Fibroblast of upper back skin (primary cell): ENCODE data around the gene ZNF428.
"Not testable (repeated sequence)": the region's sequence is repeated elsewhere in the genome, so short reads cannot be mapped to it uniquely, and the experiment has no call there.

Experiments
- DNase-seq: peaks from one replicate; pipeline ENCODE4 v3.0.0-alpha.2; 2013

The ZNF428 gene

DNA sequence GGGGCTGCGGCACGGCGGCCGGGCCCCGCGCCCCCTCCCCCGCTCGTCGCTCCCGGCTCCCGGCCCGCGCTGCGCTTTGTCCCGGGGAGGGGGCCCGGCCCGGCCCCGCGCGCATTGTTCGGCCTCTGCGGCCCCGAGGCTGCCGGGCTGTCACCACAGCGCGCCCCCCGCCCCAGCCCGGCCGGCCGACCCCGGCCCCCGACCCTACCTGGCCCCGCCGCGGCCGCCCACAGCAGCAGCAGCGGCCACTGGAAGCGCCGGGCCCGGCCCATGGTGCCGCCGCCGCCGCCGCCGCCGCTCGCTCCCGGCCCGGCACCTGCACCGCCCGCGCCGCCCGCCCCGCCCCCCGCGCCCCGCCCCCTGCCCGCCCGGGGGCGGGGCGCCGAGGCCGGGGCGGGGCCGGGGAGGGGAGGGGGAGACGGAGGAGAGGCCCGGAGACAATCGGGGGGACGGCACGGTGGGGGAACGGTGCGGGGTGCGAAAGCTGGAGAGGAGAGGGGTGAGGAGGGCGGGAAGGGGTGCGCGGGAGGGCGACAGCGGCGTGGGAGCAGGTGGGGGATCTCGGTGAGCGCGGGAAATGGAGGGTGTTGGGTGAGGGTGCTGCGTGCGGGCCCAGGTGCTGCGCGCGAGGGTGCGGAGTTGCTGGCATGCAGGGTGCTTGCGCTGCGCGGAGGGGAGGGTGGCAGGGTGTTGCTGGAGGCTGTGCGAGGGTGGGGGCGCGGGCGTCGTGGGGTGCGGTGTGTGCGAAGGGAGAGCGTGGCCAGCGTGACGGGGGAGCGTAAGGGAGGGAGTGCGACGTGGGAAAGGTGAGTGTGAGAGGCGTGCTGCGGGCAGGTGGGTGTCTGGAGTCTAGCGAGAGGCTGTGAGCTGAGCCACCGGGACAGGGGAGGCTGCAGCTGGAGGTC, 20.3 kb upstream of the ZNF428 start, which contains the start of gene CADM4:
Gene CADM4 (minus strand): TSS at position 332 of the 905 bp plus-strand sequence. CDS start 60 bp downstream, at position 272.
- DNase-seq, result no peak

DNA sequence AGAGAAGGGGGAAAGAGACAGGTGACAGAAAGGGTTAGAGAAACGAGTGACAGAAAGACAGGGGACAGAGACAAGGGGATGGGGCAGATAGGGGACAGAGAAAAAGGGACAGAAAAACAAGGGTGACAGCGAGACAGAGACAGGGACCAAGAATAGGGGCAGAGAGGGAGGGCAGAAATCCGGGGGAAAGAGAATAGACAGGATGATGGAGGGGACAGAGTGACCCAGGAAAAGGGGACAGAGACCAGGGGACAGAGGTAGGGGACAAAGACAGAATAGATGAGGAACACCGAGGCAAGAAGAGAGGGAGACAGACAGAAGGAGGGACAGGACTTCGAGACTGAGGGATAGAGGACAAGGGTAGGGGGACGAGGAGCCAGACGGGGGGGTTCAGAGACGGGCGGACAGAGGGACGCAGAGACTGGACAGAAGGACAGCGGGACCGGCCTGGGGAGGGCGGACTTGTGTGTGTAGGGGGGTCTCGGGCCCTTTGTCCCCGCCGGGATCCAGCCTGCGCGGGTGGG, 19.6 kb upstream of the ZNF428 start:
- no peak for DNase-seq

DNA sequence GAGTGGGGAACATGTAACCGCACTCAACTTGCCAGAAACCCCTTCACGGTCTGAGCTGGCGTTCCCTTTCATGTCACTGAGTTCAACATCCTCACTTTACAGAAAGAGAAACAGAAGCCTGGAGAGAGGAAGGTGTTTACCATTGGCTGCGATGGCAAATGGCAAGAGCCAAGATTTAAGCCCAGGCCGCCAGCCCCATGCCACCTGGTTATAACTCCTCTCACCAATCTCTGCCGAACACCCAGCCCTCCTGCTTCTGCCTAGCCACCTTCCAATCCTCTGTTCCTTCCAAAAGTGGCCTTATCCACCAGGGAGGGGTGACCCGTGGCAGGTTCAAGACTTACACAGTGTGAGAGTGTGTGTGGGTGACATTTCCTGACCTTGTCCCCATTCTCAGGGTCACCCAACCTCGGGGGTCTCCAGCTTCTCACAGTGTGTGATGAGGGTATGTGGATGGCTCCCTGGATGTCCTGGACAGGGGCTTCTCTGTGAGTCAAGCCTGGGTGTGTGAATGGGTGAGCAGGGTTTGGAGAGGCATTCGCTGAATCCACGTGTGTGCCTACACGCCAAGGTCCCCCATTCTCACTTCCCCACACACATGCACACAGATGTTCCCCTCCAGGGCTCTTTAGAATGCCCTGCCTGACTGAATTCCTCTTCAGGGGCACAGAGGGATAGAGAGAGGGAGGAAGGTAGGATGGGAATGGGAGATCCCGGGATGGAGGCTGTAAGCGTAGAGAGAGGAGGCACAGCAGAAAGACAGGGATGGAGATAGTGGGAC, 19.0 kb upstream of the ZNF428 start:
- no peak for DNase-seq

DNA sequence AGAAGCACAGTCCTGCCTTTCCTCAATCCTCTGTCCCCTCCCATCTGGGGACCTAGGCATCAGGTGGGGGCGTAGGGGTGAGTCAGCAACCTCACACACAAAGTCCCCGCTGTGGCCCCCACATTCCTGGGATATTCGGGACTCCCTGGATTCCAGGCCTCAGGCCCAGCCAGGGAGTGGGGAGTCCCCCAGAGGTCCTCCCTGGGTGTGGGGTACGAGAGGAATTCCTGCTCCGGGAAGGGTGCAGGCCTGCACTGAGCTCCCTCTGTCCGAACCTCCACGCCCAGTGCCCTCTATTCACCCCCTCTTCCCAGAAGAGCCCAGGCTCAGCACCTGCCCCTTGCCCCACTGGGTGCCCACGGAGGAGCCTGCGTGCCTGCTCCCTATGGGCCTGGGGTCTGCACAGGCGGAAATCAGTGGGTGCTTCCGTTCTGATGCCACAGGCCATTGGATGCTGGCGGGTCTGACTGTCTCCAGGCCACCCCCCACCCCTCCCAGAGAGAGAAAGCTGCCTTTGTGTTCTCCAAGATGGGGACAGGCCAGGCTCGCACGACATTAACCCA, 16.8 kb upstream of the ZNF428 start:
- DNase-seq, result peak; percentile 22

GRCh38 chr19:43635561-43635940, 16.1 kb upstream of the ZNF428 start:
- not testable (repeated sequence) for DNase-seq

- DNase-seq, result peak; percentile 34
Observed at GRCh38 chr19:43634872-43635560, 15.6 kb upstream of the ZNF428 start.

GRCh38 chr19:43634506-43634871, 15.1 kb upstream of the ZNF428 start:
- peak; percentile 4 for DNase-seq

DNA sequence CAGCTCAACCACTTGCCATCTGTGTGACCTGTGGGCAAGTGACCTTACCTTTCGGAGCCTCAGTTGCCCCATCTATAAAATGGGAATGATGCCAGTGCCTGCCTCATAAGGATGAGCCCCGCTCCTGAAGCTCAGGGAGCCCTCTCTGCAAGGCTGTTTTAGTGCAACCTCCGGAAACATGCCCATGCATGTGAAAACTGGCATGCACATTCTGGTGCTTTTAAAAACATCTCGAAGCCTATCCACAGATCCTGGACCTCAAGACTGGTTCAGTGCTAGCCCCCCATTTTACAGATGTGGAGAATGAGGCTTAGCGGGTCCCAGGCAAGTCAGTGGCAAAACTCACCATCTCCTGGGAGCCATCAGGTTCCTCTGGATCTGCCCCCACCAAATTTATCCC, 14.6 kb upstream of the ZNF428 start:
- no peak for DNase-seq

GRCh38 chr19:43633520-43633919, 14.1 kb upstream of the ZNF428 start:
- no peak for DNase-seq

- no peak for DNase-seq
Observed at GRCh38 chr19:43631491-43631890, 12.1 kb upstream of the ZNF428 start.

GRCh38 chr19:43628646-43629326, 9.4 kb upstream of the ZNF428 start:
- DNase-seq, result no peak

GRCh38 chr19:43626838-43627237, 7.4 kb upstream of the ZNF428 start:
- no peak for DNase-seq

GRCh38 chr19:43625918-43626579, 6.6 kb upstream of the ZNF428 start:
- DNase-seq, result no peak

DNA sequence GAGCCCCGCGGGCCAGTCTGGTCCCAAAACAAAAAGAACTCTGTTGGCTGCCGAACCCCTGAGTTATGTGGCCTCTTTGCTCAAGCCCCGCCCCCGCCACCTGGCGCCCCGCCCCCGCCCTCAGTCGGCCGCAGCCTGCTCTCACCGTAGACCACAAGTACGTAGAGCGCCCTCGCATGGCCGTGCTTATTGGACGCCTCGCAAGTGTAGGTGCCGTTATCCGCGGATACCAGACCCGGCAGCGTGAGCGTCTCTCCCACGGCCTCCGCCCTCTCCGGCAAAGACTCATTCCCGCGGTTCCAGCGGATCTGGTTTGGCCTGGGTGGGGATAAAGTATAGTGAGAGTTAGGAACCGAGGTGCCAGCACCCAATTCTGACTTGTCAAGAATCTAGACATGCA, 5.5 kb upstream of the ZNF428 start:
- peak; percentile 8 for DNase-seq

DNA sequence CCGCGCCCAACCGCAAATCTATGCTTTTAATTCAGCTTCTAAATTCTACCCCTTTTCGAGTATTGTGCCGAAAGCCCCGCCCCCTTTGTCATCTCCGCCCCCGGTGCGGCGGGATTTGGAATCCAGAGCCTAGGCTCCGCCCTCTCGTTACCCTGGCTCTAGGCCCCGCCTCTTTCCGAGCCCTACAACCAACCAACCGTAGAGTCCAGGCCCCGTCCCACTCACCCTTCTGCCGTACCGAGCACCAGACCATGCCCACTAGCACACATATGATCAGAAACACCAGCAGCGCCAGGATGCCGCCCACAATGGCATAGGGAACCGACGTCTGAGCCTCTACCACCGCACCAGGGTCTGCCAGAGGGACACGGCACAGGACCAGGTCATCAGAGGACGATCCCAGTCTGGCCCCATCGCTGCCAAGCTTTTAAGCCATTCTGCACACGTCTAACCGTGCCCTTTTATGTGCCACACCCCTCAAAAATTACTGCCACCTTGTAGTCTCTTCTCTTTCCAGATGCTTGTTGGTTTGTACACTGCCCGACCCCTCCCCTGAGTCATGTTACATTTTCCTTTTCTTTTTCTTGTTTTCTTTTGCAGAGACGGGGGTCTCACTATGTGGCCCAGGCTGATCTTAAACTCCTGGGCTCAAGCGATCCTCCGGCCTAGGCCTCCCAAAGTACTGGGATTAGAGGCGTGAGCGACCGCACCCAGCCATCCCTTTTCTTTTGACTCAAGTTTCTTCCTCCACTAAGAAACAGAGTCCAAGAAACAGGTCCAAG, 4.7 kb upstream of the ZNF428 start:
- DNase-seq, result no peak

DNA sequence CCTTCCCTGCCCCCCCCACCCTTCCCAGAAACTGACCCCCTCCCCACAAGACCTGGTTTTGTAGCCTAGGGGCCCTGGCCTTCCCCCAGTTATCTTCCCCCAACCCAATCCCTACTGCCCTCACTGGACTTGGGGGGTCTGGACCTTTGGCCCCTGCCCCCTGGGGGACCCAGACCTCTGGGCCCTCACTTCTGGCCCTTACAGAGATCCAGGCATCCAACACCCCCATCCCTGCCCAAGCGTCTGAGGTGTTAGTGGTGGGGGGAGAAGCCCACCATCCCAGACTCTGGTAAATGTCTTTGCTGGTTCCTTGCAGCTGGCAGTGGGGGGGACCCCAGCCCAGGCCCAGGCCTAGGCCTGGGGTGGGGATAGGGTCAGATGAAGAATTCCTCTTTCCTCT, 3.5 kb upstream of the ZNF428 start:
- DNase-seq, result no peak

DNA sequence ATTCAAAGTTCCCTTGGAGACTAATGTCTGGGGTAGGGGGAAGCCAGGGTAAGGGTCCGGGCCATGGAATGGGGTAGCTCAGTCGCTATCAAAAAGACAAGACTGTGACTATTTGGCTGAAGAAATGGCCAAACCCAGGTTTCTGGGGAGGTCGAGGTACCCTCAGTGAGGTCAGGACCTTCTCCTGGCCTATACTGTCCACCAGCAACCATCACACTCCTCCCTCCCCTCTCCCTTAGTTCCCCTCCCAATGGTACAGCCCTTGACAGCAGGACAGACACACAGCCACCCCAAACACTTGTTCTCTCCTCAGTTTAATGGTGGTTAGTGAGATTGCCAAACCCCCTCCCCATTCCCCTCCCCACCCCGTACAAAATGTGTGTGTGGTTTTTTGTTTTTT, 2.6 kb upstream of the ZNF428 start:
- DNase-seq, result no peak

GRCh38 chr19:43620061-43621001, 902 bp upstream of the ZNF428 start:
- DNase-seq, result no peak

DNA sequence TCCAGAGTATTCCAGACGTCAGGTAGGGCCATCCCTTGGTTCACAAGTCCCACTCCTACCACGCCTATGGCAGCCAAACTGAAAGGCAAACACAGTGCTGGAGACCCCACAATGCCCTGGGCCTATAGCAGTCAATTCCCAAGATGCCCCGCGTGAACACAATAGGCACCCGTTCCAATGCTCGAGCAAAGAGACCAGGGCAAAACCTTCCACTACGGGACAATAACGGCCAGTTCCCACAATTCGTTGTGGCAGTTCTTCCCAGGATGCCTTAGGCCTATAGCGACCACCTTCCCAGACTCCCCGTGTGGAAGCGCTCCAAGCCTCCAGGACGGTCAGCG, 538 bp downstream of the ZNF428 start:
- DNase-seq, result peak; percentile 31

- no peak for DNase-seq
Observed at GRCh38 chr19:43616954-43617353, 2.5 kb downstream of the ZNF428 start.
